ENCODE measurements around the gene PNPLA6. TPM values are rescaled to one million over a fixed set of nuclear protein-coding genes. Genes with fewer than 3 reads are reported as not detected.

Gene PNPLA6
- total and polyA plus RNA-seq, 11 donors, result 35.6 to 105 (median 49.9) TPM

DNA sequence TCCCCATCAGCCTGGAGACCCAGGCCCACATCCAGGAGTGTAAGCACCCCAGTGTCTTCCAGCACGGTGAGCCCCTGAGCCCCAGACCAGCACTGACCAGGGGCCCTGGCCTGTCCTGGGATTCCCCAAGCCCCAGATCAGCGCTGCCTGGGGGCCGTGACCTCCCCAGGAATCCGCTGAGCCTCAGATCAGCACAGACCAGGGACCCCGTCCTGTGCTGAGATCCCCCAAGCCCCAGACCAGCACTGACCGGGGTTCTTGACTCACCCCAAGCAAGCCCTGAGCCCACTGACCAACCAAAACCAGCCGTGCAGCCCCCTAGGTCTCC lies 7.4 kb upstream of the PNPLA6 start:
- H3K27ac ChIP-seq, result no peak overlapping the region

DNA sequence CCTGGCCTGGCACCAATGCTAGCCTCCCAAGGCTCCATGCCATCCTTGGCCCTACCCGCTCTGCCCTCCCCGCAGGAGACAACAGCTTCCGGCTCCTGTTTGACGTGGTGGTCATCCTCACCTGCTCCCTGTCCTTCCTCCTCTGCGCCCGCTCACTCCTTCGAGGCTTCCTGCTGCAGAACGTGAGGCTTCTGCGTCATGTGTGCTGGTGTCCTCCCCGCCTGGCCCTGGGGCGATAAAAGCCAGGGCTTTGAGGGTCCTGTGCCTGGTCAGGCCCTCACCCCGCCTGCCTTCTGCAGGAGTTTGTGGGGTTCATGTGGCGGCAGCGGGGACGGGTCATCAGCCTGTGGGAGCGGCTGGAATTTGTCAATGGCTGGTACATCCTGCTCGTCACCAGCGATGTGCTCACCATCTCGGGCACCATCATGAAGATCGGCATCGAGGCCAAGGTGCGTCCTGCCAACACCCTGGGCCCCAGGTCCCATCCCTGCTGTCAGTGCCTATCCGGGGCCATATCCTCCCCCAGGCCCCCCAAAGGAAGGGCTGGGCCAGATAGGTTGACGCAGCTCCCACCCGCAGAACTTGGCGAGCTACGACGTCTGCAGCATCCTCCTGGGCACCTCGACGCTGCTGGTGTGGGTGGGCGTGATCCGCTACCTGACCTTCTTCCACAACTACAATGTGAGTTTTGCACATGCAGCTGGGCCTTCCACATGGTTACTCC lies 6.8 kb upstream of the PNPLA6 start:
- intact Hi-C loops (cut with DNase I), result loop anchor here in 1 of 10 donors (10.0 kb wide), 1 partner anchor 134 kb away; no protein-coding TSS in a partner anchor
- WGBS, 4 donors, result 89 to 94% (median 93%) methylated on average over 24 to 32 of the region's 32 CpGs
- peaks cover 0 to 69% (median 40%) of the 10 kb centered on the region in 9 donors for H3K36me3 ChIP-seq

More for the DNA sequence above, 7.4 kb upstream of the PNPLA6 start:
- Histone ChIP-seq H3K9me3 (no peaks in the 10 kb centered on the region), H3K4me3 (no peak overlapping the region), H3K4me1 (peaks cover 0 to 33% (median 8%) of the 10 kb centered on the region in 12 donors), H3K27me3 (no peaks in the 10 kb centered on the region), H3K36me3 (peaks cover 0 to 69% (median 40%) of the 10 kb centered on the region in 9 donors)
- DNase-seq (no peak), ATAC-seq (no peak)
- 91 to 93% (median 92%) methylated on average over 4 to 7 of the region's 7 CpGs for WGBS, 4 donors
- TF ChIP-seq POLR2A (IDR thresholded peaks at IDR 0.05), result no peak
- TF ChIP-seq, protein P1, sequence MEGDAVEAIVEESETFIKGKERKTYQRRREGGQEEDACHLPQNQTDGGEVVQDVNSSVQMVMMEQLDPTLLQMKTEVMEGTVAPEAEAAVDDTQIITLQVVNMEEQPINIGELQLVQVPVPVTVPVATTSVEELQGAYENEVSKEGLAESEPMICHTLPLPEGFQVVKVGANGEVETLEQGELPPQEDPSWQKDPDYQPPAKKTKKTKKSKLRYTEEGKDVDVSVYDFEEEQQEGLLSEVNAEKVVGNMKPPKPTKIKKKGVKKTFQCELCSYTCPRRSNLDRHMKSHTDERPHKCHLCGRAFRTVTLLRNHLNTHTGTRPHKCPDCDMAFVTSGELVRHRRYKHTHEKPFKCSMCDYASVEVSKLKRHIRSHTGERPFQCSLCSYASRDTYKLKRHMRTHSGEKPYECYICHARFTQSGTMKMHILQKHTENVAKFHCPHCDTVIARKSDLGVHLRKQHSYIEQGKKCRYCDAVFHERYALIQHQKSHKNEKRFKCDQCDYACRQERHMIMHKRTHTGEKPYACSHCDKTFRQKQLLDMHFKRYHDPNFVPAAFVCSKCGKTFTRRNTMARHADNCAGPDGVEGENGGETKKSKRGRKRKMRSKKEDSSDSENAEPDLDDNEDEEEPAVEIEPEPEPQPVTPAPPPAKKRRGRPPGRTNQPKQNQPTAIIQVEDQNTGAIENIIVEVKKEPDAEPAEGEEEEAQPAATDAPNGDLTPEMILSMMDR (IDR thresholded peaks at IDR 0.05), result no peak
- intact Hi-C loops (cut with DNase I), result loop anchor here in 1 of 10 donors (10.0 kb wide), 1 partner anchor 133 kb away; no protein-coding TSS in a partner anchor

DNA sequence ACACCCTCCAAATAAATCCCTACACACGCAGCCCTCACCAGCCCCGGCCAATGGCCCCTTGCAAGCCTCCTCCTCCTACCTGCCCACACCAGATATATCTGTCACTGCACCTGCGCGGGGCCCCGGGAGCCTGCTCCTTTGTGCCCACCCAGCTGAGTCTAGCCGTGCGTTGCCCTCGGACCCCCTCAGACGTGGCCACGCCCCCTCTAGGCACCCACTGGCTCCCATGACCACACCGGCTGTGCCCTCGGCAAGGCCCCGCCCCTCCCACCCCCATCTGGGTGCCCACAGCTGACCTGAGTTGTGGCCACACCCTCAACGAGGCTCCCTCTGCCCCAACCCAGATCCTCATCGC lies 6.3 kb upstream of the PNPLA6 start:
- peaks cover 0 to 68% (median 40%) of the 10 kb centered on the region in 9 donors for H3K36me3 ChIP-seq

More for the DNA sequence above, 6.8 kb upstream of the PNPLA6 start:
- ATAC-seq, result no peak
- H3K4me3 ChIP-seq, result no peak overlapping the region
- no peak overlapping the region for H3K27ac ChIP-seq
- H3K4me1 ChIP-seq, result peaks cover 0 to 33% (median 5%) of the 10 kb centered on the region in 12 donors
- TF ChIP-seq, protein P1 (IDR thresholded peaks at IDR 0.05), result no peak
- TF ChIP-seq POLR2A (IDR thresholded peaks at IDR 0.05), result no peak
- no peaks in the 10 kb centered on the region for H3K27me3 ChIP-seq
- peak in 1 of 5 donors; percentile 51 for DNase-seq
- no peaks in the 10 kb centered on the region for H3K9me3 ChIP-seq

More for the DNA sequence above, 6.3 kb upstream of the PNPLA6 start:
- DNase-seq (peak in 1 of 5 donors; percentile 50), ATAC-seq (no peak)
- Histone ChIP-seq H3K4me1 (peaks cover 0 to 28% (median 4%) of the 10 kb centered on the region in 12 donors), H3K4me3 (no peak overlapping the region), H3K27ac (no peak overlapping the region), H3K9me3 (no peaks in the 10 kb centered on the region), H3K27me3 (no peaks in the 10 kb centered on the region)
- TF ChIP-seq, protein P1 (IDR thresholded peaks at IDR 0.05), result no peak
- no peak for TF ChIP-seq POLR2A (IDR thresholded peaks at IDR 0.05)
- intact Hi-C loops (cut with DNase I), result loop anchor here in 1 of 10 donors (10.0 kb wide), 1 partner anchor 134 kb away; no protein-coding TSS in a partner anchor
- 85 to 88% (median 88%) methylated on average over 9 to 15 of the region's 15 CpGs for WGBS, 4 donors

Data from heart left ventricle (tissue), 16 donors.